ENCODE results near the gene DCTN1. TPM values are rescaled to one million over a fixed set of nuclear protein-coding genes. Genes with fewer than 3 reads are reported as not detected.

Gene DCTN1
- total RNA-seq, 1 experiment from 2014 or later, result 129 TPM

- BruUV-seq (replicated peaks), result no TSS peak
- H3K36me3 Mint-ChIP-seq (ENCODE audit: insufficient read depth, unreplicated experiment), result peaks cover 37% of the 10 kb centered on the region
- TF ChIP-seq CTCF (IDR thresholded peaks at IDR 0.05; ENCODE audit: unreplicated experiment), result no peak
- H3K27me3 Mint-ChIP-seq (ENCODE audit: unreplicated experiment), result peaks cover 19% of the 10 kb centered on the region
- CTCF ChIA-PET, result no interaction called here
- no peak overlapping the region for H3K4me3 Mint-ChIP-seq (ENCODE audit: low read depth, unreplicated experiment)
- peaks cover 38% of the 10 kb centered on the region for H3K4me1 Mint-ChIP-seq (ENCODE audit: low read depth, unreplicated experiment)
- intact Hi-C loops (cut with micrococcal nuclease; ENCODE audit: unreplicated experiment), result no loop called here
- no peaks in the 10 kb centered on the region for H3K9me3 Mint-ChIP-seq (ENCODE audit: low read depth, unreplicated experiment)
- DNase-seq, result no peak
- no peak overlapping the region for H3K27ac Mint-ChIP-seq (ENCODE audit: unreplicated experiment)
These were observed 38.2 kb upstream of the DCTN1 start for GRCh38 chr2:74418312-74418711.

- intact Hi-C loops (cut with micrococcal nuclease; ENCODE audit: unreplicated experiment), result no loop called here
- TF ChIP-seq CTCF (IDR thresholded peaks at IDR 0.05; ENCODE audit: unreplicated experiment), result no peak
- BruUV-seq (replicated peaks), result no TSS peak
- H3K4me1 Mint-ChIP-seq (ENCODE audit: low read depth, unreplicated experiment), result peaks cover 37% of the 10 kb centered on the region
- CTCF ChIA-PET, result no interaction called here
- DNase-seq, result no peak
- no peak overlapping the region for H3K27ac Mint-ChIP-seq (ENCODE audit: unreplicated experiment)
- H3K36me3 Mint-ChIP-seq (ENCODE audit: insufficient read depth, unreplicated experiment), result peaks cover 31% of the 10 kb centered on the region
- H3K4me3 Mint-ChIP-seq (ENCODE audit: low read depth, unreplicated experiment), result no peak overlapping the region
- H3K9me3 Mint-ChIP-seq (ENCODE audit: low read depth, unreplicated experiment), result no peaks in the 10 kb centered on the region
- peaks cover 25% of the 10 kb centered on the region for H3K27me3 Mint-ChIP-seq (ENCODE audit: unreplicated experiment)
These were observed 37.7 kb upstream of the DCTN1 start for GRCh38 chr2:74417763-74418162.

- peaks cover 28% of the 10 kb centered on the region for H3K27me3 Mint-ChIP-seq (ENCODE audit: unreplicated experiment)
- intact Hi-C loops (cut with micrococcal nuclease; ENCODE audit: unreplicated experiment), result no loop called here
- H3K27ac Mint-ChIP-seq (ENCODE audit: unreplicated experiment), result no peak overlapping the region
- no TSS peak for BruUV-seq (replicated peaks)
- CTCF ChIA-PET, result no interaction called here
- no peak overlapping the region for H3K4me3 Mint-ChIP-seq (ENCODE audit: low read depth, unreplicated experiment)
- no peaks in the 10 kb centered on the region for H3K9me3 Mint-ChIP-seq (ENCODE audit: low read depth, unreplicated experiment)
- no peak for DNase-seq
- H3K36me3 Mint-ChIP-seq (ENCODE audit: insufficient read depth, unreplicated experiment), result peaks cover 26% of the 10 kb centered on the region
- no peak for TF ChIP-seq CTCF (IDR thresholded peaks at IDR 0.05; ENCODE audit: unreplicated experiment)
- H3K4me1 Mint-ChIP-seq (ENCODE audit: low read depth, unreplicated experiment), result peaks cover 33% of the 10 kb centered on the region
These were observed 37.1 kb upstream of the DCTN1 start for GRCh38 chr2:74417197-74417596.

GRCh38 chr2:74416778-74417177, 36.7 kb upstream of the DCTN1 start:
- Mint-ChIP-seq H3K9me3 (ENCODE audit: low read depth, unreplicated experiment) (no peaks in the 10 kb centered on the region), H3K4me3 (ENCODE audit: low read depth, unreplicated experiment) (no peak overlapping the region), H3K27ac (ENCODE audit: unreplicated experiment) (no peak overlapping the region), H3K36me3 (ENCODE audit: insufficient read depth, unreplicated experiment) (peaks cover 22% of the 10 kb centered on the region), H3K27me3 (ENCODE audit: unreplicated experiment) (peaks cover 28% of the 10 kb centered on the region), H3K4me1 (ENCODE audit: low read depth, unreplicated experiment) (peaks cover 29% of the 10 kb centered on the region)
- CTCF ChIA-PET, result no interaction called here
- no TSS peak for BruUV-seq (replicated peaks)
- intact Hi-C loops (cut with micrococcal nuclease; ENCODE audit: unreplicated experiment), result no loop called here
- DNase-seq, result no peak
- no peak for TF ChIP-seq CTCF (IDR thresholded peaks at IDR 0.05; ENCODE audit: unreplicated experiment)

Data from Calu3 (cell line).